ENCODE results near the gene DLGAP1.

GRCh38 chr18:3456686-3457069, 998.4 kb downstream of the DLGAP1 start:
- TF ChIP-seq EZH2phosphoT487 (IDR thresholded peaks at IDR 0.05; ENCODE audit: insufficient read depth, low read depth) (no peak), EZH2 (IDR thresholded peaks at IDR 0.05; ENCODE audit: insufficient read depth, poor library complexity, severe bottlenecking) (no peak)
